Activated T-helper 9 cell treated with anti-CD3 and anti-CD28 coated beads, Interleukin-2, amount 50 U/mL, for 16 hours (primary cell): ENCODE results near the gene PER1.
A peak's percentile ranks its signal among the peaks of the same experiment; 100 is the strongest.
"Not testable (repeated sequence)": the region's sequence is repeated elsewhere in the genome, so short reads cannot be mapped to it uniquely, and the experiment has no call there.

Experiments used
- DNase-seq: peaks from one replicate; pipeline ENCODE4 v3.0.0-alpha.2; 2020; ENCODE audit warnings: low read depth

PER1 gene

GRCh38 chr17:8152112-8152775 lies at the start of gene PER1:
Gene PER1 (minus strand): TSS chr17:8152404. CDS start chr17:8150706, 1,698 bp downstream.
- DNase-seq = peak; percentile 82

GRCh38 chr17:8192070-8192815 lies 40.0 kb upstream of the PER1 start:
- no peak for DNase-seq

DNA sequence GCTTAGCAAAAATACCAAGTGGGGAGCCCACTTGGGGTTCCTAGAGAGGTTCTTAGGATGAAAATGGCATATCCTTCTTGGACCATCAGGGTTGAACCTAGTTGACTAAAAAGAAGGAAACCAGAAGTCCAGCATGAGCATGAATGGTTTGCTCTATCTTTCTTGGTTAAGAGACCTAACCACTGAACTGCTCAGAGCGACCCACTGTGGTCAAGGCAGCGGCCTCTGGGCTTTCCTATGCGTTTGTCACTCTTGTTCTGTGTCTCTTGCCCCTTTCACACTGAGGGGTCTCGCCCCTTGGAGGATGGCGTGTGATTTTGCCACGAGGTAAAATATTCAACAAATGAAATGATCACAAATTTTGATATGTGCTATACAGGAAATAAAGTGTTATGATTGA lies 38.3 kb upstream of the PER1 start:
- no peak for DNase-seq

DNA sequence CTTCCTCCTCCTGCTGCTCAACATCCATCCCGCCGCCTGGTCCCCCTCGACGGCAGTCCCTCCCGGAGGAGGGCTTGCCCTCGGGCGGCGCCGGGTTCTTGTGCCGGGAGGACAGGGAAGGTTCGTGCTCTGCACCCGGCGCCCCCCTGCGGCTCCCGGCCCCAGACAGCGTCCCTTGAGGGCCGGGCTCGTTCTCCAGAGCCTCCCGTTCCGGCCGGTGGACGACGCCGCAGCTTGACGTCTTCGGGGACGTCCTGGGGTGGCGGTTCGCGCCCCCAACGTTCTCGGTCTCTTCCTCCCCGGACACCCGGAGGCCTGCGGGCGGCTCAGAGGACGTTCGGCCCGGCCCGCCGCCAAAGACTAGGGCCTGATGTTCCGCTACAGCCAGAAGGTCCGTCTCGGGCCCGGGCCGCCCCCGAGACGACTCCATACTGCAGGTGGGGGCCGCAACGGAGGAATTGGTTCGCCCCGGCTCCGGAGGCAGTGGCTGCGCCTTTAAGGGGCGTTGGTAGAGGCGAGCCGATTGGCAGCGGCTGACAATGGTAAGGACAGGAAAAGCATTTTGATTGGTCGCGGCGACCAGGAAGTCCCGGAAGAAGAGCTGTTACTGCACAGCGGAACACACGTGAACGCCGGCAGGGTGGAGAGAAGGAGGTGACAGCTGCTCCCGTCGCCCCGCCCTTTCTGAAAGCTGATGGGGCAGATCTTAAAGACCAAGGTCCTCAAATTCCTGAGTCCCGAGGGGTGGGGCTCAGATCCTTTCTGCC lies 37.7 kb upstream of the PER1 start, which contains the start of gene BORCS6:
BORCS6 (minus strand) TSS at position 470 of the 767 bp plus-strand sequence; CDS start at position 430, 40 bp downstream.
- DNase-seq = peak; percentile 91

GRCh38 chr17:8189041-8189710 lies 37.0 kb upstream of the PER1 start:
- no peak for DNase-seq

DNA sequence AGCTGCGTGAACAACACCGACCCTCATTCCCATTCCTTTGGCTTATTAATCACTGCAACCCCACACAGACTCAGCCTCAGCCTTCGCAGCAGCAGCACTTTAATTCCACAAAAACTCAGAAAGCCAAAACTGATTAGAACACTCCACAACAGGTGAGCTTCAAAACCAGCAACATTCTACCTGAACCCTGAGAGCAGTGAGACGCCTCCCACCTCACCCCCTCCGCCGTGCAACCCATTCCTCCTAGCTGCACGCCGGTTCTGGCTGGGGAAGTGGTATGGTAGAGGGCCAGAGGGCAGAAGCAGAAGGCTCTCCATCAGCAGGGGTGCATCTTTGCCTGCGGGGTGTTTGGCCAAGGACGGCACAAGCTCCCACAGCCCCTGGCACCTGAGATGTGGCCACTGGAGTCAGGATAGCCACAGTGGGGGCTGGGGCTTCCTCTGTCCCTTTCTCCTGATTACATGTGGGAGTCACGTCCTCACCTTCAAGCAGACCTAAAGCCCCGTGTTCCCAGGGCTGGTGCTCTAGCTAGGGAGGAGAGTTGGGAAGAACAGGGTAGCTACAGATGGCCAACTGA lies 36.1 kb upstream of the PER1 start:
- no peak for DNase-seq

GRCh38 chr17:8187517-8188262 lies 35.5 kb upstream of the PER1 start:
- DNase-seq = peak; percentile 85

DNA sequence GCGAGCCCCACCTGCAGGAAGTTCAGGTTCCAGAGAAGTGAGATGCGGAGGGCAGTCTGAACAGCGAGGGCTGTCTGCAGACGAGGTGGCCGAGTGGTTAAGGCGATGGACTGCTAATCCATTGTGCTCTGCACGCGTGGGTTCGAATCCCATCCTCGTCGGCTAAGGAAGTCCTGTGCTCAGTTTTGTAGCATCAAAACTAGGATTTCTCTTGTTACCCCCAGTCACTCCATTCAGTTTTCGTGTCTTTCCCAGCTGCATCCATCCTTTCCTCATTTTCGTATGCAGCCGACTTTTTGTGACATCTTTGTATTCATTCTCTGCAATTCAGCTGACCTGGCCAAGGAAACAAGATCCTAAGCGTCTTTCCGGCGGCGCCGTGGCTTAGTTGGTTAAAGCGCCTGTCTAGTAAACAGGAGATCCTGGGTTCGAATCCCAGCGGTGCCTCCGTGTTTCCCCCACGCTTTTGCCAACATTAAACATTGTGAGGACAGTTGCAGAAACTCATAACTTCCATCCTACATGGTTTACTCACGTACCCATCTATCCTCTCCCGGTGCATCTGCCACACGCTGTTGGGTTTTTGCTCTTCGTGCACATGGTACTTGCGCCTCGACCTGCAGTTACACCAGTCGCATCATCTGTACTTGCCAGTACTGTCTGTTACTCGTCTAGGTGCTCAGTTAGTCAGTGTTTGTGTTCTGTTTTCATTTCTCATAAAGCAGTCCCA lies 34.7 kb upstream of the PER1 start:
- DNase-seq = peak; percentile 79

DNA sequence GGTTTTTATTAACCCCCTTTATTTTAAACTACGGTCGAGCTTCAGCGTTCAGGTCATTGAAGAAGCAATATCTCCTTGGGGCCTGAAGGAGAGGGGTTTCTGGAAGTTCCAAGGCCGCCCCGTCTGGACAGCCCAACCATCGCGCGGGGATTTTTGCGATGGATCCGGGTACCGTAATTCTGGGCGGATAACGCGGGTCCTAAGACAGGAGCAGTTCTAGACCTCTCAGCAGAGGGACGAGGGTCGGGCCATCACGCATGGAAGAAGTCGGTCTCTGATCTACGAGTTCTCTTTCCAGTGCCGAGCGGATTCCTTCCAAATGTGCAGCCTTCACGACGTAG lies 34.2 kb upstream of the PER1 start:
- no peak for DNase-seq

- peak; percentile 85 for DNase-seq
These were observed 33.6 kb upstream of the PER1 start for GRCh38 chr17:8185582-8186445.

GRCh38 chr17:8176998-8177731 lies 25.0 kb upstream of the PER1 start:
- no peak for DNase-seq

DNA sequence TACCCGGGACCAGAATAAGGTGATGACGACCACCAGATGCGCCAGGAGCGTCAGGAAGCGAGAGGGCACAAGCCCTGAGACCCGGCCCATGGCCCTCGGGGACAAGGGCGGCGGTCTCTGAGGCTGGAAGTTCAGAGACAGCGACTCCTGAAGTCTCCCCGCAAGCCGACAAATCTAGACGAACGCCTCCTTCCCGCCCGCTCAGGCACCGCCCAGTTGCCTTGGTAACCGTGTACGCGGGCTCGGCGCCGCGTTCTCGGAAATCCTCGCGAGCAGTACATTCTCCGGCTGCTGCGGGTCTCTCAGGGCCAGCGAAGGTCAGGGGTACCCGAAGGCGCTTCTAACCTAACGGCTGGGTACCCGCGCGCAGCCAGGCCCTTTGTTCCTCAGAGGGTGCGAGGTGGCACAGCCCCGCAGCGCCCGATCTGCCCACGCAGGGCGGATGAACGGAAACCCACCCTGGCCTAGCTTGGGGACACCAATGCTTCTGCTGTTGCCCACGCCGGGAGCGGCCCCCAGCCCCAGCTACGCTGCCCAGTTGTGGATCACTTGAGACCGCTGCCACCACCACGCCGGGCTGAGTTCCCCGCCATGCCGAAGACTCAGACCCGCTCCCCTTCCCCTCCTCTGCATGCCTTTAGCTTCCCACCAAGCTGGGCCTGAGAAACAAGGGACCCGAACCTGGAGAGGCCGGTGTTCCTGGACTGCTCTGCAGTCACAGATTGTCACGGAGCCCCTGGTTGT lies 24.2 kb upstream of the PER1 start, which contains the start of gene TMEM107:
TMEM107 (minus strand) TSS at position 184 of the 744 bp plus-strand sequence; CDS start at position 90, 94 bp downstream.
- DNase-seq = peak; percentile 81

DNA sequence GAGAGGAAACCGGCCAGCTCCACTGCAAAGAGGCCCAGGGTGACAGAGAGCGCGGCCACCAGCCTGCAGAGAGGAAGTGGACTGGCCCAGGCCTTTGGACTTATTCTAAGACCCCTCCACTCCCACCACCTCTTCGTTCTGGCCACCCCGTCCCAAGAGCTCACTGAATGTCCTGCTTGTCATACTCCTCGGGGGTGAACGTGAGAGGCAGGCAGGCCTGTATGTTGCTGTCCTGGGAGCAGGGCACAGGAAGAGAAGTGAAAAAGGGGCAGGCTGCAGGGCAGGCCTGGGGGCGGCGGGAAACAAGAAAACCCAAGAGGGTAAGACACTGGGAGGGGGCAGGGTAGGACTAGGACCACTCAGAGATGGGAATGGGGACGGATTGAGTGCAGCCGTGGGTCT lies 23.6 kb upstream of the PER1 start:
- no peak for DNase-seq

GRCh38 chr17:8173871-8174322 lies 21.7 kb upstream of the PER1 start:
- DNase-seq = no peak

- peak; percentile 66 for DNase-seq
These were observed 21.1 kb upstream of the PER1 start for GRCh38 chr17:8173056-8173870.

DNA sequence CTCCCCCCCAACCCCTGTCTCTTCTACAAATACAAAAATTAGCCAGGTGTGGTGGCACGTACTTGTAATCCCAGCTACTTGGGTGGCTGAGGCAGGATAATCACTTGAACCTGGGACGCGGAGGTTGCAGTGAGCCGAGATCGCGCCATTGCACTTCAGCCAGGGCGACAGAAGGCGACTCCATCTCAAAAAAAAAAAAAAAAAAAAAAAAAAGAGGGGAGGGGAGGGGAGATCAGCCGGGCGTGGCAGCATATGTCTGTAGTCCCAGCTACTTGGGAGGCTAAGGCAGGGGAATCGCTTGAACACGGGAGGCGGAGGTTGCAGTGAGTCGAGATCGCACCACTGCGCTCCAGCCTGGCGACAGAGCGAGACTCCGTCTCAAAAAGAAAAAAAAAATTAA lies 18.0 kb upstream of the PER1 start:
- not testable (repeated sequence) for DNase-seq

- DNase-seq = no peak
These were observed 15.3 kb upstream of the PER1 start for GRCh38 chr17:8167526-8167925.
